MCF 10A (cell line): Measurements from ENCODE around the gene FER. TPM values are rescaled to one million over a fixed set of nuclear protein-coding genes. Genes with fewer than 3 reads are reported as not detected.

Source experiments
- BruUV-seq: library from RNA; stranded (reverse); fragments of 400-500 nt; replicated peaks from 2 replicates; lab custom pipeline; 2021; lab: Mats Ljungman, UMichigan
- CTCF ChIA-PET: fragments of 300-600 bp; sonication (Branson Sonifier 250); formaldehyde crosslinking; extraction: SDS; loops from one replicate; lab custom pipeline; 2021; ENCODE audit warnings: antibody characterized with exemption, inconsistent platforms; lab: Yijun Ruan, JAX
- POLR2A ChIA-PET: fragments of 300-600, 350-650 bp; sonication (Branson Sonifier 250); formaldehyde crosslinking; extraction: SDS; loops from one replicate; lab custom pipeline; 2020; ENCODE audit warnings: antibody characterized with exemption, inconsistent platforms; lab: Yijun Ruan, JAX
- DNase-seq: peaks from one replicate; pipeline ENCODE4 v3.0.0-alpha.2; 2018; ENCODE audit not compliant: unreplicated experiment
- H3K27ac Mint-ChIP-seq: one replicate; pipeline ENCODE4 v1.8.0; 2022; ENCODE audit warnings: mild to moderate bottlenecking, low read depth, mixed read lengths; ENCODE audit not compliant: unreplicated experiment
- H3K27me3 Mint-ChIP-seq: one replicate; pipeline ENCODE4 v1.8.0; 2022; ENCODE audit warnings: mixed read lengths; ENCODE audit not compliant: insufficient read depth, unreplicated experiment
- H3K36me3 Mint-ChIP-seq: one replicate; pipeline ENCODE4 v1.8.0; 2022; ENCODE audit warnings: mild to moderate bottlenecking, moderate library complexity, mixed read lengths; ENCODE audit not compliant: insufficient read depth, unreplicated experiment
- H3K4me1 Mint-ChIP-seq: one replicate; pipeline ENCODE4 v1.8.0; 2022; ENCODE audit warnings: mixed read lengths; ENCODE audit not compliant: insufficient read depth, unreplicated experiment
- H3K4me3 Mint-ChIP-seq: one replicate; pipeline ENCODE4 v1.8.0; 2022; ENCODE audit warnings: mild to moderate bottlenecking, moderate library complexity, mixed read lengths; ENCODE audit not compliant: unreplicated experiment
- H3K9me3 Mint-ChIP-seq: one replicate; pipeline ENCODE4 v1.8.0; 2022; ENCODE audit warnings: mixed read lengths; ENCODE audit not compliant: unreplicated experiment
- CTCF ChIP-seq: fragments of 200-600 bp; IDR thresholded peaks from one replicate; pipeline ENCODE4 v1.8.0; 2022; ENCODE audit warnings: antibody characterized with exemption, mild to moderate bottlenecking; ENCODE audit not compliant: unreplicated experiment
- intact Hi-C: fragments of 100-400 bp; cut with micrococcal nuclease; formaldehyde crosslinking; loops from 2 replicates; pipeline ENCODE4 v1.14.1; 2022
- total RNA-seq: library from RNA; stranded (reverse); gene quantifications from 2 replicates; pipeline ENCODE4 v1.2.3, GENCODE V29; 2022

Gene FER
- total RNA-seq, 1 experiment from 2014 or later = 71.1 TPM

DNA sequence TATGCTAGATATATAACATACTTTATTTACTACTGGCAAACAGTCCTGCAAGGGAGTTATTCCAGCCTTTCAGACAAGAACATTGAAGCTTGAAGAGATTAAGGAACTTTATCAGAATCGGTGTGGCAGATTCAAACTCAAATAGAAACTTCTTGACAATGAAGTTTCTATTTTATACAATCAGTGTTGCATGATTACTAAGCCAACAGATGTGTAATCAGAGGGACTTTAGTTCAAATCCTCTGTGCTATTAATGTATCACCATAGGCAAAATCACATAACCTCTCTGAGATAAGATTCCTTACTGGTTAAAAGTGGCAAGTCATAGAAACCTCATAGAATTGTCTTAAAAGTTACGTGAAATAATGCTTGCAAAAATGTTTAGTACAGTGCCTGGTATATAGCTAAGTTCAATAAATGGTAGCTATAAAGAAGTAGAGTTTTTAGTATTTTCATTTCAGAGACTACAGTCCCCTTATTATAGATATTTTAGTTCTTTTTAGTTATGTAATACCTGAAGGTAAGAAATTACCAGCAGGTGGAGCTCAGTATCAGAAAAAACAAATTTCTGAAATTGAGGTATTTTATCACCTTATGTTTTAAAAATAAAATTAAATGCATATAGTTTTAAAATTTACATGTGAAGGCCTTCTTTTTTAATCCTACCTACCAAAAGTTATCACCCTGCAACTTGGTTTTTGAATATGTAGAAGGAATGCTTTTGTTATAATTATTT is 172.1 kb downstream of the FER start:
- Mint-ChIP-seq H3K27me3 (no peaks in the 10 kb centered on the region), H3K4me3 (no peak overlapping the region), H3K27ac (no peak overlapping the region), H3K4me1 (no peaks in the 10 kb centered on the region), H3K9me3 (no peaks in the 10 kb centered on the region), H3K36me3 (no peaks in the 10 kb centered on the region)
- no TSS peak for BruUV-seq
- peak; percentile 32 for TF ChIP-seq CTCF
- ChIA-PET CTCF (interaction anchor here (0.5 to 1.4 kb wide), 6 partner anchors 150 to 766 kb away, joined by 3 to 4 read pairs (median 3); no protein-coding TSS in a partner anchor), POLR2A (no interaction called here)
- DNase-seq = no peak
- intact Hi-C loops = loop anchor here (5.0 to 10.0 kb wide), 3 partner anchors 172 to 555 kb away; partner anchors contain the start of gene FER

GRCh38 chr5:108924457-108924961 is 176.8 kb downstream of the FER start:
- H3K27me3 Mint-ChIP-seq = no peaks in the 10 kb centered on the region
- intact Hi-C loops = loop anchor here (5.0 to 10.0 kb wide), 3 partner anchors 177 to 550 kb away; partner anchors contain the start of gene FER
- no peak for TF ChIP-seq CTCF
- no peak overlapping the region for H3K4me3 Mint-ChIP-seq
- no peak overlapping the region for H3K27ac Mint-ChIP-seq
- H3K4me1 Mint-ChIP-seq = no peaks in the 10 kb centered on the region
- H3K9me3 Mint-ChIP-seq = no peaks in the 10 kb centered on the region
- no peaks in the 10 kb centered on the region for H3K36me3 Mint-ChIP-seq
- ChIA-PET POLR2A (interaction anchor here (1.0 kb wide), 1 partner anchor 12 kb away, joined by 4 read pairs; no protein-coding TSS in a partner anchor), CTCF (interaction anchor here (0.6 to 1.1 kb wide), 3 partner anchors 8 to 403 kb away, joined by 3 to 4 read pairs (median 4); no protein-coding TSS in a partner anchor)
- no TSS peak for BruUV-seq
- DNase-seq = no peak

DNA sequence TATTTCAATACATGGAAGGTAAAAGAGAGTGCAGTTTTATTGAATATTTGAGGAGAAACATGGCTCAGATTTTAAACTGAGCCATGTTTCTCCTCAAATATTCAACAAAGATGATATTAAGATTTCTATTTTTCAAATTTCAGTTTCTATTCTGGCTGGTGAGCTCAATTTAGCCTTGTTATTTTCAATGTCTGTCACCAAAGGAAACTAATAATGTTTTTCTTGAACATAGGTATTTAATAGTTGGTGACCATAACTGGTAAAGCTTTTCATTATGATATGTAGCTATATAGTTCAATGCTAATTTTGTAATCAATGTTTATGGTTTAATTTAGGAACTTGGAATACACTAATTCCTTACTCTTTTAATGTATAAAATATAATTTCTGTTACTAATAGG is 177.4 kb downstream of the FER start:
- POLR2A ChIA-PET = interaction anchor here (1.0 kb wide), 1 partner anchor 13 kb away, joined by 4 read pairs; no protein-coding TSS in a partner anchor
- Mint-ChIP-seq H3K4me3 (no peak overlapping the region), H3K4me1 (no peaks in the 10 kb centered on the region), H3K9me3 (no peaks in the 10 kb centered on the region), H3K27me3 (no peaks in the 10 kb centered on the region), H3K27ac (no peak overlapping the region), H3K36me3 (no peaks in the 10 kb centered on the region)
- intact Hi-C loops = loop anchor here (10.0 kb wide), 1 partner anchor 550 kb away; no protein-coding TSS in a partner anchor
- no TSS peak for BruUV-seq
- CTCF ChIA-PET = interaction anchor here (1.1 kb wide), 2 partner anchors 9 to 404 kb away, joined by 3 to 4 read pairs; no protein-coding TSS in a partner anchor
- no peak for TF ChIP-seq CTCF
- DNase-seq = no peak

GRCh38 chr5:108930107-108930506 is 182.4 kb downstream of the FER start:
- no peaks in the 10 kb centered on the region for H3K27me3 Mint-ChIP-seq
- H3K27ac Mint-ChIP-seq = no peak overlapping the region
- H3K9me3 Mint-ChIP-seq = no peaks in the 10 kb centered on the region
- H3K4me1 Mint-ChIP-seq = no peaks in the 10 kb centered on the region
- ChIA-PET CTCF (no interaction called here), POLR2A (no interaction called here)
- TF ChIP-seq CTCF = no peak
- no TSS peak for BruUV-seq
- intact Hi-C loops = no loop called here
- H3K4me3 Mint-ChIP-seq = no peak overlapping the region
- peaks cover 18% of the 10 kb centered on the region for H3K36me3 Mint-ChIP-seq
- DNase-seq = no peak
